Activated CD4-positive, alpha-beta T cell treated with anti-CD3 and anti-CD28 coated beads, Interleukin-2, amount 50 U/mL, for 1 hour (primary cell): ENCODE results near the gene EGFL7.
"Not testable (repeated sequence)": the region's sequence is repeated elsewhere in the genome, so short reads cannot be mapped to it uniquely, and the experiment has no call there.

Source experiments
- DNase-seq: peaks from one replicate; pipeline ENCODE4 v3.0.0-alpha.2; 2020

EGFL7 gene

DNA sequence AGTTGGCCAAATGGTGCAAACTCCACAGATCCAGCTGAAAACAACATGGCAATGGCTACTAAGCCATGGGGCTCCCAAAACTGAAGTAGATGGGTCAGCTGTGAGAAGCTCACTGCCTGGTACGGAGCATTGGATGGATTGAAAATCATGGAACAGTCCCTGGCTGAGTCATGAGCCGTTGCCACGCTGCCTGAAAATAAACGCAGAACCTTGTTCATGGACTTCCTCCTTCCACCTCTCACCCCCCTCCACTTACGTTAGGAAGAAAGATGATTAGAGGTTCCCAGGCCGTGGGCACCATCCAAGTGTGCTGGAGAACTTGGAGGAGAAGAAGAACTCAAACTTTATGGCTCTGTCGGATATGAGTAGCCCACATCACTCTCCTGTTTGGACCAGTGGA lies 42.8 kb downstream of the EGFL7 start:
- DNase-seq, result no peak

DNA sequence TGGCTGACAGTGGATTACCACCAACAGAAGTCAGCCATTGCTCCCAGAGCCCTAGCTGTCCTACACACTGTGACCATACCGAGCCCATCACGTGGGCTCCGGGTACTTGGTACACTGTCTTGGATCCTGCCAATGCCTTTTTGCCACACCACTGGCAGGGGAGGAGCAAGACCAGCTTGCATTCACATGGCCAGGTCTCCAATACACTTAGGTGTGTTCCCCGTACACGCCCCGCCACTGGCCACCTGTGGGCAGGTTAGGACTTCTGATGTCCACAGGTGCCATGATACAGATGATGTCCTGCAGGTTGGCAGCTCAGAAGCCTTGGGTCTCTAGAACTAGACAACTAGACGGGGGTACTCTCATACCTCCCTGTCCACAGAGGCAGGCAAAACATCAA lies 44.3 kb downstream of the EGFL7 start:
- no peak for DNase-seq

- no peak for DNase-seq
These were observed 45.3 kb downstream of the EGFL7 start for GRCh38 chr9:136707849-136708517.

GRCh38 chr9:136709454-136710109 lies 46.9 kb downstream of the EGFL7 start:
- DNase-seq, result no peak

GRCh38 chr9:136710543-136710942 lies 47.8 kb downstream of the EGFL7 start:
- DNase-seq, result no peak

- DNase-seq, result not testable (repeated sequence)
These were observed 48.5 kb downstream of the EGFL7 start for GRCh38 chr9:136711219-136711648.

- DNase-seq, result no peak
These were observed 49.3 kb downstream of the EGFL7 start, which contains the start of gene DIPK1B for GRCh38 chr9:136711751-136712689. Gene DIPK1B, plus strand, starts transcription at chr9:136712572. Its CDS starts 94 bp downstream, at chr9:136712666.

DNA sequence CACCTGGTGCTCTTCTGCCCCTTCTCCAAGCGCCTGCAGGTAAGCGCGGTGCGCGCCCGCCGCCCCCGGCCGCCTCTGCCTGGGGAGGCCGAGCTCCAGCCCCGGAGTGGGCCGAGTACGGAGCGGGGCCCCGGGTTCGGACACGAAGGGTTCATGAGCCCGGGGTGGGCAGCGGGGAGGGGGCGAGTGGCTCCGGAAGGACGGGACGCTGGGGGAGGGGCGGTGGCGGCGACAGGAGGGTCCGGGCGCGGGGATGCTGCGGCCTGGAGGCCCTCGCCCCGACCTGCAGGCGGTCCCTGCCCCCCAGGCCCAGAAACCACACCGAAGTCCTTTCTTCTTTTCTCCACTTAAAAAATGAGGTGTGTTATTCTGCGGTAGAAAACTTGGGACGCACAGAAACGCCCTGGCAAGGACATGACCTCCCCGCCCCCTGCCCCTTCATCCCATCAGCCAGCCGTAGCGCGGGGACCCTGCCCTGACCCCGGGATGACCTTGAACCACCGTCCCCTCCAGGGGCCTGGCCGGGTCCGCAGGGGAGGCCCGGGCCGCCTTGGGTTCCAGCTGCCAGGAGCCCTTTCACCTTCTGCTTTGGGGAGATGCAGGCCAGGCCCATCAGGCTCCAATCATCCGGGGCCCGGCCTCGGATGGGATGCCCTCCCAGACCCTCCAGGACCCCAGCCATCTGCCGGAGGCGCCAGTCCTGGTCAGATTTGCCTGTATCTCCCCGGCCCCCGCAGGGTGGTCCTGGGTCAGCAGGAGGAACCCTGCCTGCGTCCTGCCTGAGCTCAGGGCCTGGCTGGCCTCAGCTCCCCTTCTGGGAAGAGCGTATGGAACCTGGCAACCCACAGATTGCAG lies 50.2 kb downstream of the EGFL7 start:
- DNase-seq, result no peak

DNA sequence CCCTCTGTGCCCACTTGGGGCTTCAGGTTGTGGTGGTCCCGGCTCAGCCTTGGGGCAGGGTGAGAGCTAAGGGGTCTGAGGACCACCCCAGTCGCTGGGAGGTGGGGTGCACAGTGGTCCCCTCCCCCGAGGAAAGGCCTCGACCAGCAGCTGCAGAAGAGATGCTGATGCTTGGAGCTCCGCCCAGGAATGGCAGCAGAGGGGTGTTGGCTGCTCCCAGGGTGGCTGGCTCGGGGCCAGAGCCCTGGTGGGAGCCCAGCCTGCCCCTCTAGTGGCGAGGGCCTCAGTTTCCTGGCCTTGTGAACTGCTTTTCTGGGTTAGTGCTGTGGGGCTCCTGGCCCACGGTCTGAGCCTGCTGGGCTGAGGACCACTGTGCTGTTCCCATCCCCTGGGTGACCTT lies 50.8 kb downstream of the EGFL7 start:
- DNase-seq, result no peak

GRCh38 chr9:136714096-136714892 lies 51.6 kb downstream of the EGFL7 start:
- DNase-seq, result no peak

- no peak for DNase-seq
These were observed 52.2 kb downstream of the EGFL7 start for GRCh38 chr9:136714893-136715274.

GRCh38 chr9:136717399-136717798 lies 54.7 kb downstream of the EGFL7 start:
- DNase-seq, result no peak

DNA sequence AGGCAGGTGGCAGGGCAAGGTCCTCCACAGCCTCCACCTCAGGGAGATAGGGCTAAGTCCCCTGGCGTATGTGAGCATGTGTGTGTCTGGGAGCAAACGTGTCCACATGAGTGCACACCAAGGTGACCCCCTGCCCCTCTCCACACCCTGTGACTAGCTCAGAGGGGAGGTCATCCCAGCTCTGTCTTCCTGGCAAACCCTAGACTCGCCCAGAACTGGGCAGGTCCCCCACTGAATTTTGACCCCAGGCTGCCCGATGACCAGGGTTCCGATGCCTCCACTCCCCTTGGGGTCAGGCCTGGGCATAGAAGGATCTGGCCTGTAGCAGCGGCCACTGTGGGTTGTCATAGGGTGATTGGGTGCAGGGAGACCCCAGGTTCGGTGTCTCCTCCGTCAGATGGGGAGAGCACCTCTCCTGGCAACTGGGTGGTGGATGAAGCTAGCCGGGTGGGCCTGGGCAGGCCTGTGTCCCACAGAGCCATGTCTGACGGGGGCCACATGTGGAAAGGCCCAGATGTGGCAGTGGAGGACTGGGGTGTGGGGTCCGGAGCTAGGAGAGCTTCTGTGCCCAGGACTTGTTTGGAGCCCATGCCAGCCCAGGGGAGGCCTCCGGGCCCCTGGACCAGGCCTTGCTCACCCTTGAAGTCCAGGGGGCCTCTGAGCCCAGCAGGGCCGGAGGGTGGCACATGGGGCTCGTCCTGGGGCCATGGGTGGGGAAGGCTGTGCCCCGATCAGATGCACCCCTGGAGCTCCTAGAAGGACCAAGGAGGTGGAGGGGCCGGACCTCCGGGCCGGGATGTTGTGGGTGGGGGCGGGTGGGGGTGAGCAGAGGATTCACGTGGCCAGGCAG lies 55.9 kb downstream of the EGFL7 start:
- DNase-seq, result no peak

DNA sequence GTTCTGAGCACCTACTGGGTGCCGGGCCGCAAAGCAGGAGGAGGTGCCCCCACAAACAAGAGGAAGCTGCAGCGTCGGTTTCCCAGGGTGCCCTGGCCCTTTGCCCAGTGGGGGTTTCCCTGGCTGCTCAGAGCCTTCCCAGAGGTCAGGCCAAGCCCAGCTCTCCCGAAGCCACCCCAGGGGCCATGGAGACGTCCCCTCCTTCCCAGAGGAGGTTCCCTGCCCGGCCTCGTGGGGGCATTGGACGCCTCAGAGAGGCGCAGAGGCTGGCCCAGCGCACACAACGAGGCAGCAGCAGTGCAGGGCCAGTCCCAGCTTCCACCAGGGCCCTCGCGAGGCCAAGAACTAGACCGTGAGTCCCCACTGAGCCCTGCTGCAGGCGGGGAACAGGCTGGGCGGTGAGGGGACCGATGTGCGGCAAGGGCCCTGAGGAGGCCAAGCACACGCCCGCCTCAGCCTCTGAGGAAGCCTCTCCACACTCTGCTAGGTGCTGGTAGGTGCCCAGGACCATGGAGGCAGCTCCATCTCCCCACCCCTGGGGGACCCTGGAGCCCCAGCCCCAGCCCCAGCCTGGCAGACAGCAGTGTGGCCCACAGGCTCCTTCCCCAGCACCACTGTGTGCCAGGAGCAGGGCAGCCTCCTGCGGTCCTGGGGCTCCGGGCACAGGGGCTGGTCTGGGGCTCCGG lies 56.6 kb downstream of the EGFL7 start:
- DNase-seq, result no peak

GRCh38 chr9:136720251-136720897 lies 57.7 kb downstream of the EGFL7 start:
- DNase-seq, result no peak

- no peak for DNase-seq
These were observed 58.2 kb downstream of the EGFL7 start for GRCh38 chr9:136720898-136721338.

- DNase-seq, result no peak
These were observed 58.8 kb downstream of the EGFL7 start for GRCh38 chr9:136721339-136722092.
